ENCODE data around the gene SRD5A3.
"Not testable (repeated sequence)": the region's sequence is repeated elsewhere in the genome, so short reads cannot be mapped to it uniquely, and the experiment has no call there.

Gene SRD5A3

DNA sequence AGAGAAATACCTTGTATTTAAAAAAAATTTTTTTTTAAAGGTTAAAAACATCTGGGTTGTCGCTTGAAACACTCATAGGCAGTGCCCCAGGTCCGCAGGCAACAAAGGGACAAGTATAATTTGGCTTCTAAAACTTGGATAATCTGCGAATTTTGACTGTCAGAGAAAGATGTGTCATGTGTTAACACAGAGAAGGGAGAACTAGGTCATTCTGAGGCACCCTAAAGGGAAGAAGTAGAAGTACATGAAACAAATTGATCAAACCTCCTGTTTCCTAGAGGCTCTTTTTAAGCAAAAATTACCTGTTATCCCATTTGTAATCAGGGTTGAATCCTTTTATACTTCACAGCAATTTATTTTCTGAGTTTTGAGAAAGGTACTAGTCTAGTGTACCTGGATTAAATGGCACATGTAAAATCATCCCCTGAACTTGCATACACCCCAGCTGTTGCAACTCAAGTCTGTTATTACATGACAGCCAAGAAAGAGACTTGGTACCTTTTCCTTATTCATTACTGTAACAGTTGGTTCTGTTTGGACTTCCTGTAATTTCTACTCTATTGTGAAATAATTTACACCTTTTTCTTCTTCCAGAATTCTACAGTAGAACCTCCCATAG lies 1.7 kb downstream of the SRD5A3 start:
- DNase-seq = no peak

DNA sequence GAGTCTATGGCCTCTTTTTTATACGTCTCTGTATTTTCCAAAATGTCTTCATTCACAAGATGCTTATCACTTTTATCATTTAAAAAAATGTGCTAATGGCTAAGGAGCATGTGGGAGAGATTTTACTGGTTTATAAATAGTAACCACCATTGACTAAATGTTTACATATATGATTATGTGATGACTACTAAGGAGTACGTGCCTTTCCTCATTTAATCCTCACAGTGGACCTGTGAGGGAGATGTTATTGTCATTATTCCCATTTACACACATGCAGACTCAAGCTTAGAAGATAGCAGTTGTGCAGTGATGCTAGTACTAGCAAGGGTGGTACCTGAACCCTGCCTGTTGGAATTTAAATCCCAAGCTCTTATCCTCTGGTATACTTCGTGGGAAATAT lies 2.4 kb downstream of the SRD5A3 start:
- DNase-seq = no peak

DNA sequence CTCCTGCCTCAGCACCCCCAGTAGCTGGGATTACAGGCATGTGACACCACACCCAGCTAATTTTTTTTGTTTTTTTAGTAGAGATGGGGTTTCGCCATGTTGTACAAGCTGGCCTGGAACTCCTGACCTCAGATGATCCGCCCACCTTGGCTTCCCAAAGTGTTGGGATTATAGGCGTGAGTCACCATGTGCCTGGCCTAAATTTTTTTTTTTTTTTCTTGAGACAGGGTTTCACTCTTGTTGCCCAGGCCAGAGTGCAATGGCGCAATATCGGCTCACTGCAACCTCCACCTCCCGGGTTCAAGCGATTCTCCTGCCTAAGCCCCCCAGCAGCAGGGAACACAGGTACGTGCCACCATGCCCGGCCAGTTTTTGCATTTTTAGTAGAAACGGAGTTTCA lies 4.8 kb downstream of the SRD5A3 start:
- not testable (repeated sequence) for DNase-seq

DNA sequence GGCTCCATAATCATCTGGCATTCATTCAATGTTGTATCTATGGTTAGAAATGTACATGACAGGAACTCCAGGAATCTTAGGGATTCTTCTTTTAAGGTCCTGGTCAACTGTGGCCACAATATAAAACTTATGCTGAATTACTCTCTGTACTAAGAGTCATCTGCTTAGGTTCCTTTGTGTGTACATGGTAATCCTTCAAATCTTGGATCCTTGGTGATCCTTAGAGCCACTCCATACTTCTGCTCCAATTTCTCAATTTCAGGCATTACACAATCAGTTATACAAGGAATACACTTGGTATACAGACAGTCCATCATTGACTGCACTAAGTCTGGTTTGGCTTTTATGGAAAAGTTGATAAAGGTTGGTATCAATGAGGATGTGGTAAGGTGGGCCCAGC lies 5.8 kb downstream of the SRD5A3 start:
- DNase-seq = no peak

DNA sequence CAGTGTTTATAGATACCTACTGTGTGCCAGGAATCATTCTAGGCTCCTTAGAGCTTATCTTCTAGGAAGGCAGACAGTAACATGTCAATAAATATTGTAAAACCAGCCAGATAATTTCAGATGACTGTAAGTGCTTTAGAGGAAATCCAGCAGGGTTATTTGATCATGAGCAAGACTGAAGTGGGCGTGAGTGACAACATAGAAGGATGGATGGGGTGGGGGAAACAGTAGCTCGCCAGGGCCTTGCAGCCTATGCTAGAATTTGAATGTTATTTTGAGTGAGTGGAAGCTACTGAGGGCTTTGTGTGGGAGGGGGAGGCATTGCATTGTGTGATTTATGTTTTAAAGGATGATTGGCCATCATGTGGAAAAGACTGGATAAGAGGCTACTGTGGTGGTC lies 6.7 kb downstream of the SRD5A3 start:
- no peak for DNase-seq

DNA sequence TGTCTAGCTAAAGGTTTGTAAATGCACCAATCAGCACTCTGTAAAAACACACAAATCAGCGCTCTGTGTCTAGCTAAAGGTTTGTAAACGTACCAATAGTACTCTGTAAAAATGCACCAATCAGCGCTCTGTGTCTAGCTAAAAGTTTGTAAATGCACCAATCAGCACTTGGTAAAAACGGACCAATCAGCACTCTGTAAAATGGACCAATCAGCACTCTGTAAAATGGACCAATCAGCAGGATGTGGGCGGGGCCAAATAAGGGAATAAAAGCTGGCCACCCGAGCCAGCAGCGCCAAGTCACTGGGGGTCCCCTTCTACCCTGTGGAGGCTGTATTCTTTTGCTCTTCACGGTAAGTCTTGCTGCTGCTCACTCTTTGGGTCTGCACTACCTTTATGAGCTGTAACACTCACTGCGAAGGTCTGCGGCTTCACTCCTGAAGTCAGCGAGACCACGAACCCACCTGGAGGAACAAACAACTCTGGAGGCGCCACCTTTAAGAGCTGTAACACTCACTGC lies 7.2 kb downstream of the SRD5A3 start:
- DNase-seq = not testable (repeated sequence)

DNA sequence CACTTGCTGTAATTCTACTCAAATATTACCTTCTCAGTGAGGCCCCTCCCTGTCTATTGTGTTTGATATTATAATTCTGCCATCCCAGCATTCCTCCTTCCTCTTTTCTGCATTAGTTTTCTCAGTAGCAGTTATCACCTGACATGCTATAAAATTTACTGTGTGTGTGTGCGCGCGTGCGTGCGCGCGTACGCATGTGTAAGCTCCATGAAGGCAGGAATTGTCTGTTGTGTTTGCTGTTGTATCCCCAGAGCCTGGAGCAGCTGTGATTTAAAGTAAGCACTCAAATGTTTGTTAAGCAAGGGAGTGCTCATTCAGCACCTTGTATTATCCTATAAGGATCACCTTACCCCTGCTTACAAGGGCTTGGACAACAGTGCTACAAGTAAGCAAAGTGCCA lies 8.6 kb downstream of the SRD5A3 start:
- DNase-seq = no peak

DNA sequence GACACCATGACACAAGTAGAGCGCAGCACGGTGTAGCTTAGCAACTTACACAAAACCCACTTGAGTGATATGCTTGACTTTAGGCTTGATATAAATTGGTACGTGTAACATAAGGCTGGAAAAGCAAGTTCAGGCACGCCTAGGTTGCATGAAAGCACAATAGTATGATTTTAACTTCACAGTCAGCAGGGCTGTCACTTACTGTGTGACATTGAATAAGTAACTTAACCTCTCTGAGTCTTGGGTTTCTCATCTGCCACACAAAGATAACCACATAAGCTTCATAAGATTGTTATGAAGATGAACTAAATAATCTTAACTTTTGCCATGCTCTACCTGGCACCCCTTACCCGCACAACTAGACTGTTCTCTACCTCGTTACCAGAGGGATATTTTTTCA lies 9.5 kb downstream of the SRD5A3 start:
- no peak for DNase-seq

DNA sequence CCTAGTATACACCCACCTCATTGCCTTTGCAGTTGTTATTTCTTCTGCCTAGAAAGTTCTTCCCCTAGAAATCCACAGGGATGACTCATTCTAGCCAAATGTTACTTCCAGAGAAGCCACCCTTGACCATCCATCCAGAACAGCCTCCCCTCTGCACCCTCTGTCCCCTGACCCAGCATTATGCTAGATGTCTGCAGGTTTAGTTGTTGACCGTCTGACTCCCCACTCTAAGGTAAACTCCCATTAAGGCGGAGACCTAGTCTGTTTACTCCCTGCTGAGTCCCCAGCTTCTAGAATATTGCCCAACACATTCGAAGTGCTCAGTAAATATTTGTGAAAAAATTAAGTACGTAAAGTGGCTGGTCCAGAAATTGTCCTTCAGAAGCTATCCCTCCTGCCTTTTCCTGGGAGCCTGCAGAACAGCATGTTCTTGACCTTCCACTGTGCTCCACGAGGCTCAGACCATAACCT lies 11.0 kb downstream of the SRD5A3 start:
- DNase-seq = no peak

DNA sequence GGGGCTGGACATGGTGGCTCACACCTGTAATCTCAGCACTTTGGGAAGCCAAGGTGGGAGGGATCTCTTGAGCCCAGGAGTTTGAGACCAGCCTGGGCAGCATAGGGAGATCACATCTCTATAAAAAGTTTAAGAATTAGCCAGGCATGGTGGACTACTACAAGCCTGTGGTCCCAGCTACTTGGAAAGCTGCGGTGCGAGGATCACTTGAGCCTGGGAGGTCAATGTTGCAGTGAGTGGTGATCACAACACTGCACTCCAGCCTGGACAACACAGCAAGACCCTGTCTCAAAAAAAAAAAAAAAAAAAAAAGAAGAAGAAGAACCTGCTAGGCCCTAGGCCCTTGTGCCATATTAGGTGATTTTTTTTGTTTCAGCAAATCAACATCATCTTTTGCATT lies 12.2 kb downstream of the SRD5A3 start:
- no peak for DNase-seq

DNA sequence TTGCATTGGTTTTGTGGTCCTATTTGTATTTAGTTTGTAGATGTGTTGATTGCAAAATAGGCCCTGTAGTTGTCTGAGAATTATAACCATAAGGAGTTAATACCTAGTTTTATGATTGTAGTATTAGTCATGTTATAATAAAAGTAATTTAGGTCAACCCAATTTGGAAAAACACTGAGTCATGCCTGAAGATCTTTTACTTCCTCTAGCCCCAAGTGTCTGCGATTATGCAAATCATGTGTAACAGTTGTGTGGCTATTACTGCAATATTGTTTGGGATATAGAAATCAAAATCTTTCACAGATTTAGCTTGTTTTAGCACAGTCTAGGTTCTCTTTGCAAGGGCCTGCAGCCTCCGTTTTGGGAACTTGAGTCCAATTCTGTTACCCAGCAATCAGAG lies 12.6 kb downstream of the SRD5A3 start:
- no peak for DNase-seq

DNA sequence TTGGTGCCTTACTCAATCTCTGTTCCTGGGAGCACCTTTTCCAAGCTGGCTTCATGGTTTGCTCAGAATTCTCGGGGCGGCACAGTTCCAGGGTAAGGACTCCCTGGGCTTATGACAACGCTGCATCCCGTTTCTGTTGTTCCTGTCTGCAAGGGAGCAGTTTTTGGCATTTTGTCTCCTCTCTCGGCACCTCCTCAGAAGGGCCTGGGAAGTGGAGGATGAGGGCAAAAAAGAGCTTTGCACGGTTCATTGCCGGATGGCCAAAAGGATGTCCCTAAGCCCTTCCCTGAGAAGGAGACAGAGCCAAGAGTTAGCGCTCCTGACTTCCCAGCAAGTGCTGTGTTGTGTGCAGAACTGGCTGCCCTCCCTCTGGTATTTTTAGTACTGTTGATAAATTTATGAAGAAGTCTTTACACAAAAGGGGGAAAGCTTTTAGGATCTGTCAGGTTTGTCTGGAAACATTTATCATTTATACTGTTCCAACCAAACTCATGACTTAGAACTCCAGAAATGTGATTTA lies 13.4 kb downstream of the SRD5A3 start:
- no peak for DNase-seq

DNA sequence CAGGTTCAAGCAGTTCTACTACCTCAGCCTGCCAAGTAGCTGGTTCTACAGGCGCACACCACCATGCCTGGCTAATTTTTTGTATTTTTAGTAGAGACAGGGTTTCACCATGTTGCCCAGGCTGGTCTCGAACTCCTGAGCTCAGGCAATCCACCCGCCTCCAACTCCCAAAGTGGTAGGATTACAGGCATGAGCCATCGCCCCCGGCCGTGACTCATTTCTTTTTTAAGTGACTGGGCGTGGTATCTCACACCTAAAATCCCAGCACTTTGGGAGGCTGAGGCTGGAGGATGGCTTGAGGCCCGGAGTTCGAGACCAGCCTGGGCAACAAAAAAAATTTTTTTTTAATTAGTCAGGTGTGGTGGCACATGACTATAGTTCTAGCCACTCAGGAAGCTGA lies 16.9 kb downstream of the SRD5A3 start:
- DNase-seq = not testable (repeated sequence)

DNA sequence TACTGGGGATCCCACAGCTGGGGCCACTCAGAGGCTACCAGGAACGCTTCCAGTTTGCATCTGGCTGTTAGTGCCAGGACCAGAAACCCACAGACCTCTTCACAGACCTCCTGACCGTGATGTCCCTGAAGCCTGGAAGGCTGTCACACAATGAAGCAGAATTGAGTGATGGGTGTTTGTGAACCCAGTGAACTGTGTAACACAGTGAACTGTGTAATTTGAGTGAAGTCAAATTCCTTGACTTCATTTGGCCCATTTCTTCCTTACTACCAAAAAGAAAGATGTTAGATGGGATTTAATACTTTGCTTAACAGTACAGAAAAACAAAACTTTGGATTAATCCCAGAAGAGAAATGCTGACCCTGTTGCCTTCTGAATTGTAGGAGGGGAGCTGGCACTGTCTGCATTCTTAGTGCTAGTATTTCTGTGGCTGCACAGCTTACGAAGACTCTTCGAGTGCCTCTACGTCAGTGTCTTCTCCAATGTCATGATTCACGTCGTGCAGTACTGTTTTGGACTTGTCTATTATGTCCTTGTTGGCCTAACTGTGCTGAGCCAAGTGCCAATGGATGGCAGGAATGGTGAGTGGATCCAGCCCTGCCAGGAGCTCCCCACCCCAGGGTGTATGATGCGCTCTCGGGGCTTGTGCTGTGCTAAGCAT lies 17.8 kb downstream of the SRD5A3 start:
- no peak for DNase-seq

DNA sequence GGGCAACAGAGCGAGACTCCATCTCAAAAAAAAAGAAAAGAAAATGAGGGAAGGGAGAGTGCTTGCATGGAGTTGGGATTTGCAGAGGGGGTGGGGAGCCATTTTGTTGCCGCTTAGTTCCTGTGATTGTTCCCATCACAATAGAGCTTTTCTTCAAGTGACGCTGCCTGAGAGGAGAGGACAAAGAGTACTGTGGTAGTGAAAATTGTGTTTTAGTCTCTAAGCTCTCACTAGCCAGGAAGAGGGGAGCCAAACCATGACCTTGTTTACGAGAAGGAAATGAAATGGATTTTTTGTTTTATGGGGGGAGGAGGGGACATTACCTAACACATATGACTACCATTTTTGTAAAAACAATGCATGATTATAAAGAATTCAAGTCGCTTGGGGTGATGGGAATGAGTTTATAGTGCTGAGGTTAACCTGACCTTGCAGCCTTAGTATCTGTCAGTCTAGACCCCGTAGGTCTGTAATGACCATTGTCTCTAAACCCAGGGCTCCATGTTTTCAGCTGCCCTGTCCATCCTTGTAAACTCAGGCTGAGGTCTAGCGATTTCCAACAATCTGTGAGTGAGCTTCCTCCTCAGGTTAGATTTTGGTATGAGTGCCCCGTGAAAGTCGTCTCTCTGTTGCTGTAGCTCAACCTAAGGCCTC lies 18.8 kb downstream of the SRD5A3 start:
- no peak for DNase-seq

DNA sequence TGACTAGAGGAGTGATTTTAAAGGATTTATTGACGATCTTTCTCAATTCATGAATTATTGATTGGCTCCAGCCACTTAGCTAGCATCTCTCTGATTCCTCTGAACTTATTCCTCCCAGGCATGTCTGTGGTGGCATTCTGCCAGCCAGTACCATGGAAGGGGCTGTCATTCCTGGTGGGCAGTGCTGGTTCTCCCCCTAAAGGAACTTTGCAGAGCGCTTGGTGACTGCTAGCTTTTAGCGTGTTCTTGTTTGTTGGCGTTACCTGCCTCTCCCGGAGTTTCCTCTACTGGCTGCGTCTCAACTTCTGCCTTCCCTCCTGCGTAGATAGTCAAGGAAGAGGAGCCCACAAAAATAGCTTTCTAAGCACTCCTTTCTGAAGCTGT lies 19.3 kb downstream of the SRD5A3 start:
- no peak for DNase-seq

DNA sequence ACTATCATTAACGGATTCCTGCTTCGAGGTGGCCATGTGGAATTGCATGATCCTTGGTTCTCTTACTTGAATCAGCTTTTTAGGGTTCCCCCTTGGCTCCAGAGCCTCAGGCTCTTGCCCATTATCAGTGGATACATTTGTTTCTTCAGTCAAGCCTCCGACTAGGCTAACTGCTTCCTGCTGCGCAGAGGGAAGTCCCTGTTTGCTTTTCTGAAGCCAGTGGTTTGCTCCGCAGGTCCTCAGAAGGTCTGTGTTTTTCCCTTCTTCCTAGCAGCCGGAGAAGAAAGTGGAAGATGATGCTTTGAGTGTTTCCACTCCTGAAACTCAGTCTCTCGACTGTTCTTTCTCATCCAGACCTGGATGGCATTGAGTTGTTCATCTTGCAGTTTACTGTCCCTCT lies 20.6 kb downstream of the SRD5A3 start:
- no peak for DNase-seq

DNA sequence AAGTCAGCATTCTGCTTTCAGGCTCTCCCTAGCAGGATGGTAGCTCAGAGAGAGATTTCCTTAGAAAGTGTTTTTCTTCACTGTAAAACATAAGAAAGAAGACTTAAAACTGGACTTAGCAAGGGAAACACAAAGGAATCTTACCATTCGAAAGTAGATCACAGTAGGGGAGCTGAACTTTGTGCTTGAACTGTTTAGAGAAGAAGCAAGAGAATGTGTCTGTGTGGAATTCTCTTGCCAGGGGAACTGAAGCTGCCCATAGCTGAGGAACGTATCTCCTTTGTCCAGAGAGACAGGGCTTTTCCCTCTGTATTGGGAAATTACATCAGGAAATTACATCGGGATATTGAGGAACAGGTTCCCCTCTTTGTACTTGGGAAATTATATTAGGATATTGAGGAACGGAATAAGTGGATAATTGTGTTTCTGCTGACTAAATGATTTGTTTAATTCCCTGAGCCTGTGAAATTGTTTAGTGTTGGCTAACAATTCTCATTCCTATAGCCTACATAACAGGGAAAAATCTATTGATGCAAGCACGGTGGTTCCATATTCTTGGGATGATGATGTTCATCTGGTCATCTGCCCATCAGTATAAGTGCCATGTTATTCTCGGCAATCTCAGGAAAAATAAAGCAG lies 21.2 kb downstream of the SRD5A3 start:
- no peak for DNase-seq

DNA sequence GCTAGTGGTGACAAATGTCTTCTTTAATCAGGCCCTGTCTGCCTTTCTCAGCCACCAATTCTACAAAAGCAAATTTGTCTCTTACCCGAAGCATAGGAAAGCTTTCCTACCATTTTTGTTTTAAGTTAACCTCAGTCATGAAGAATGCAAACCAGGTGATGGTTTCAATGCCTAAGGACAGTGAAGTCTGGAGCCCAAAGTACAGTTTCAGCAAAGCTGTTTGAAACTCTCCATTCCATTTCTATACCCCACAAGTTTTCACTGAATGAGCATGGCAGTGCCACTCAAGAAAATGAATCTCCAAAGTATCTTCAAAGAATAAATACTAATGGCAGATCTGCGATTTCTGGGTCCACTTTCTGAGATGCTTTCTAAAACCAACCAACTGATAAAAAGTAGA lies 23.9 kb downstream of the SRD5A3 start:
- no peak for DNase-seq

DNA sequence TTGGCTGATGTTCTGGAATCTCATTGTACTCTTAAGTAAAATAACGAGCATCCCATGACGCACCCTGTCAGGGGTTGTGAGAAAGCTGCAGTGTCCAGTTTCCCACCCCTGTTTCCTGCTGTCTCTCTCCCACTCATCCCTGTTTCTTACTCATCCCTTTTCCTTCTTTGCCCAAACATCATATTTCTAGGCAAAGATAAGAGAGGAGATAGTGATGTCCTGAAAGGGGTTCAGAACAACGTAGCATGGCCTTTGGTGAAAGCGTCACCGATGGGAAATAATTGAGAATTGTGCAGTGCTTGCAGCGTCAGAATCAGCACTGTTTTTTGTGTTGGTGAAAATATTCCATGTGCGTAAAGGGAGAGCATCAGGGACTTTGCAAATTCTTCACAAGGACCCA lies 26.2 kb downstream of the SRD5A3 start:
- no peak for DNase-seq

DNA sequence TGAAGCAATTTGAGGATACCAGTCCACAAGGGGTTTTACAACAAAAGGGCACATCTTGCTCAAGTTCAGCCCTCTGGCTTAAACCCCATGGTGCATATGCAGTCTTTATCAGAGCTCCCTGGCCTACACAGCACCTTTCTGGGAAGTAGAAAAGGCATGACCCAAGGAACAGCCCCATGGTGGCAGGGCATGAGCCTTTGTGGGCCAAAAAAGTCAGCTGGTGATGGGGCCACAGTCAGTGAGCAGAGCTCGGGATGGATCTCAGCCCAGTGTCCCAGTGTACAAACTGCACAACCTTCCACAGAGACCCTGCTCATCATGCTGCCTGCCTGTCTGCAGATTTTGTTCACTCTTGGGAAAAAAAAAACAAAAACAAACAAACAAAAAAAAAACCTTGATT lies 27.4 kb downstream of the SRD5A3 start:
- DNase-seq = no peak

DNA sequence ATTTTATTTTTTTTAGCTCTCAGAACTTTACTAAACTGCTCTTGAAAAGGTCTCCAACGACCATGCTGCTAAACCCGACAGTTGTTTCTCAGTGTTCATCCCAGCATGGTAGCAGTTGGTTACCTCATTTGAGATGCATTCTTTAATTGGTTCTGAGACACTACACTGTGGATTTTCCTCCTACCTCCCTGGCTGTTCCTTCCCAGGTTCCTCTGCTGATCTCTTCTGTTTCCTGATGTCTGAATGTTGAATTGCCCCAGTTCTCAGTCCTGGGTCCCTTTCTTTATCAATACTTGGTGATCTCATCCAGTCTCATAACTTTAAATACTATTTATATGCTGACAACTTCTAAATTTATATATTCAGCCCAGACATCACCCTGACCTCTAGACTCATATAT lies 30.7 kb downstream of the SRD5A3 start:
- no peak for DNase-seq

DNA sequence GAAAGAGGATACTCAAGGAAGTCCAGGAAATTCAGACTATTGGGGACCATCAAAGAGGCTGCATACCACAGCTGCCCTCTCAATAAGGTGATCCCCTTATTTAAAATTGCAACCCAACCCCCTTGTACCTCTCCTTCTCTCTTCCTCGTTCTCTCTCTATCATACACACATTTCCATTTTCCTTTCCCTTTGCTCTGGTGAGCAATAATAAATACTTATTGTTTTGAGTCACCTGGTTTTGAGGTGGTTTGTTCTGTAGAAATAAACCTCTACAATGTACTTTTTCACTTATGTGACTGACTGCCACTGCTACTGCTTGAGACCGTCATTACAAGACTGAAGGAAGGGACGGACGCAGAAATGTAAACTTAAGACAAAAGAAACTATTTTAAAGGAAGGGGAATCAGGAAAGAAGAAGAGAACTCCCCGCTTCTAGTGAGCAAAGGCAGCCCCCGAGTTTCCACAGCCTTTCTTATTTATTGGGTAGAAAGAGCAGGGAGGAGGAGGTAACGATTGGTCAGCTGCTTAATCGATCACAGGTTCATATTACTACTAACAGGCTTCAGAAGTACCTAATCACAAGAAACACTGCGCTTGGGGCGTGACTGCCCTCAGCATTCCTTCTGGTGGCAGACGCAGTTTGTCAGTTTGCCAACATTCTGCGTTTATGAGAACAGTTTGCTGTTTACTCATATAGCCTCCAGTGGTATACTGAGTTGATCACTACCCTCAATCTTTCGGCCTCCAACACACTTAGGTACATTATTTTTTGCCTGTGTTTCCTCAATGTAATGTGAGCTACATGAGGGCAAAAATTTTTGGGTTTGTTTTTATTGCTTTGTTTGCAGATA lies 32.8 kb downstream of the SRD5A3 start:
- DNase-seq = no peak

All from DMS 273 treated with DMSO at 0.1 percent for 48 hours (cell line).